Stimulated activated naive CD8-positive, alpha-beta T cell treated with anti-CD3 and anti-CD28 coated beads, Interleukin-15, Interleukin-2, amounts not matched to agents 100 ng/mL and 50 ng/mL, for 24 hours (primary cell): Measurements from ENCODE around the gene DTL.

ENCODE experiments used
- H3K27ac Mint-ChIP-seq: one replicate; pipeline ENCODE4 v1.8.0; 2021; ENCODE audit warnings: mild to moderate bottlenecking, mixed read lengths
- H3K27me3 Mint-ChIP-seq: one replicate; pipeline ENCODE4 v1.8.0; 2021; ENCODE audit warnings: mixed read lengths
- H3K36me3 Mint-ChIP-seq: one replicate; pipeline ENCODE4 v1.8.0; 2021; ENCODE audit warnings: low read depth, mixed read lengths
- H3K4me1 Mint-ChIP-seq: one replicate; pipeline ENCODE4 v1.8.0; 2021; ENCODE audit warnings: low read depth, mixed read lengths
- H3K4me3 Mint-ChIP-seq: one replicate; pipeline ENCODE4 v1.8.0; 2021; ENCODE audit warnings: mild to moderate bottlenecking, mixed read lengths
- H3K9me3 Mint-ChIP-seq: one replicate; pipeline ENCODE4 v1.8.0; 2021; ENCODE audit warnings: mixed read lengths

DTL gene

DNA sequence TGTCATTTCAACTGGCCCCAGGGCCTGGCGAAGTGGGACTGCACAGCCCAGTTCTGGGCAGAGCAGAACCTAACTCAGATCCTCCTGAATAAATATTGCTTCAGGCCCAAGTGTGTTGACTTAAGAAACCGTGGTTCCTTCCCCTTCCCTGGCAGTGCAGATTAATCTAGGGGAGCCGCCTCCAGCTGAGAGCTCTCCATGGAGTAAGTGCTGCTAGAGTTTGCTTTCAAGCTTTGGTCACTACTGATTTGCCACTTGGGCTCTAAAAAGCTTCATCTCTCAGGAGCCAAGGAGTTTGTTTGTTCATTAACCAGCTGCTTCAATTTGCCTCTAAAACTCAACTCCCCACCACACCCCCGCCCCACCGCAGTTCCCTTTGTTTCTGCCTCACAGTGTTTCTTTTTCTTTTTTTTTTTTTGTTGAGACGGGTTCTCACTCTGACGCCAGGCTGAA, 112.1 kb downstream of the DTL start:
- no peak overlapping the region for H3K4me3 Mint-ChIP-seq
- no peaks in the 10 kb centered on the region for H3K4me1 Mint-ChIP-seq

GRCh38 chr1:212149566-212149965, 114.0 kb downstream of the DTL start:
- Mint-ChIP-seq H3K27me3 (no peaks in the 10 kb centered on the region), H3K27ac (no peak overlapping the region), H3K9me3 (no peaks in the 10 kb centered on the region), H3K4me3 (no peak overlapping the region), H3K36me3 (no peaks in the 10 kb centered on the region), H3K4me1 (no peaks in the 10 kb centered on the region)

More for the DNA sequence above, 112.1 kb downstream of the DTL start:
- Mint-ChIP-seq H3K9me3 (no peaks in the 10 kb centered on the region), H3K27me3 (no peaks in the 10 kb centered on the region), H3K36me3 (no peaks in the 10 kb centered on the region), H3K27ac (no peak overlapping the region)

- Mint-ChIP-seq H3K4me3 (no peak overlapping the region), H3K4me1 (no peaks in the 10 kb centered on the region), H3K36me3 (no peaks in the 10 kb centered on the region), H3K27ac (no peak overlapping the region), H3K9me3 (no peaks in the 10 kb centered on the region), H3K27me3 (no peaks in the 10 kb centered on the region)
Measured at GRCh38 chr1:212152308-212152693, 116.8 kb downstream of the DTL start.

DNA sequence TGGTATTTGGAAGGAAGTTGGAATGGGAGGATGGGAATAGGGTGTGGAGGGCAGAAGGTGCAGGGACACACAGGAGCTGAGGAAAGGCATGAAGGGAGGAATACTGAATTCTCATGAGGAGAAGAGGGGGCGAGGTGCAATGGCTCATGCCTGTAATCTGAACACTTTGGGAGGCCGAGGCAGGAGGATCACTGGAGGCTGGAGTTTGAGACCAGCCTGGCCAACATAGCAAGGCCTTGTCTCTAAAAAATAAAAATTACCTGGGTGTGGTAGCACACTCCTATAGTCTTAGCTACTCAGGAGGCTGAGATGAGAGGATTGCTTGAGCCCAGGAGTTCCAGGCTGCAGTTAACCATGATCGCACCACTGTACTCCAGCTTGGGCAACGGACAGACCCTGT, 117.3 kb downstream of the DTL start:
- H3K4me1 Mint-ChIP-seq, result no peaks in the 10 kb centered on the region
- no peaks in the 10 kb centered on the region for H3K9me3 Mint-ChIP-seq
- H3K36me3 Mint-ChIP-seq, result no peaks in the 10 kb centered on the region
- H3K4me3 Mint-ChIP-seq, result no peak overlapping the region
- H3K27ac Mint-ChIP-seq, result no peak overlapping the region
- H3K27me3 Mint-ChIP-seq, result no peaks in the 10 kb centered on the region

- H3K36me3 Mint-ChIP-seq, result no peaks in the 10 kb centered on the region
- no peak overlapping the region for H3K4me3 Mint-ChIP-seq
- H3K27ac Mint-ChIP-seq, result no peak overlapping the region
- no peaks in the 10 kb centered on the region for H3K9me3 Mint-ChIP-seq
- no peaks in the 10 kb centered on the region for H3K27me3 Mint-ChIP-seq
- H3K4me1 Mint-ChIP-seq, result peaks cover under 1% of the 10 kb centered on the region
Measured at GRCh38 chr1:212153635-212154034, 118.1 kb downstream of the DTL start.
